GM19463 (cell line): Measurements from ENCODE around the gene GP5.

Source experiments
- ATAC-seq: cut with Tn5 transposase; IDR thresholded peaks from one replicate; pipeline ENCODE4 v1.9.1; 2021; ENCODE audit warnings: mild to moderate bottlenecking, moderate library complexity; ENCODE audit not compliant: unreplicated experiment

GP5 gene

DNA sequence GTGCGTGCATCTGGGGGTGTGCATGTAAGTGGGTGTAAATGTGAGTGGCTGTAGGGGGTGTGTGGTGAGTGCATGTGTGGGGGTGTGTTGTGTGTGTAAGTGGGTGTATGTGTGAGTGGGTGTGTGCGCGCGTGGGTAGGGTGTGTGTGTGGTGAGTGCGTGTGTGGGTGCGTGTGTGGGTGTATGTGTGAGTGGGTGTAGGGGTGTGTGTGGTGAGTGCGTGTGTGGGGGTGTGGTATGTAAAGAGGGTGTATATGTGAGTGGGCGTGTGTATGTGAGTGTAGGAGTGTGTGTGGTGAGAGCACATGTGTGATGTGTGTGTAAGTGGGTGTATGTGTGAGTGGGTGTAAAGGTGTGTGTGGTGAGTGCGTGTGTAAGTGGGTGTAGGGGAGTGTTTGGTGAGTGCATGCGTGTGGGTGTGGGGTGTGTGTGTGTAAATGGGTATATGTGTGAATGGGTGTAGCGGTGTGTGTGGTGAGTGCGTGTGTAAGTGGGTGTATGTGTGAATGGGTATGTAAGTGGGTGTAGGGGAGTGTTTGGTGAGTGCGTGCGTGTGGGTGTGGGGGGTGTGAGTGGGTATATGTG is 47.0 kb downstream of the GP5 start:
- no peak for ATAC-seq

DNA sequence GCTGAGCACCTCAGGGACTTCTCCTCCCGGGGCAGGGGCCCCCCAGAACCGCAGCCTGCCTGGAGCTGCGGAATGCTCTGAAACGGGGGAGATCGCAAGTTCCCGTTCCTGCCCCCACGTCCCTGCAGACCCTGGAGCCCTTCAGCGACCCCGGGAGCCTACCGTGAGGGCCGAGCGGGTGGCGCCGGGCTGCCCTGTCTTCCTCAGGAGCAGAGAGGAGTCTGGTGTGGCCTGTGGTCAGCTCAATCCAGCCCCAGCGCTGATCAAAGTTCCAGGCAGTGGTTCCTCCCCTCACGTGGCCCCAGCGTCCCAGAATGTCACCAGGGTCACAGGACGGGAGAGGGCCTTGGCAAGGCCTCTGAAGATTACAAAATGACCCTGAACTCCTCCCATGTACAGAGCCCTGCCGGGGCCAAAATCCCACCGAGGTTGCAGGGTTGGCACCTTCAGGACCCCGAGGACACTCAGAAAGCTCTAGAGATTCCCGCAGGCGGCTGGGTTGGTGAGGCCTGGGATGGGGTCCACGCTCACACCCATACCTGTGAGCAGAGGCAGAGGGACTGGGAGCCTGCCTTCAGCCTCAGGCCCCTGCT is 47.9 kb downstream of the GP5 start, which contains the start of gene CPN2:
Gene CPN2 (minus strand): TSS at position 249 of the 593 bp plus-strand sequence. CDS start 8,626 bp downstream, outside the sequence.
- no peak for ATAC-seq

DNA sequence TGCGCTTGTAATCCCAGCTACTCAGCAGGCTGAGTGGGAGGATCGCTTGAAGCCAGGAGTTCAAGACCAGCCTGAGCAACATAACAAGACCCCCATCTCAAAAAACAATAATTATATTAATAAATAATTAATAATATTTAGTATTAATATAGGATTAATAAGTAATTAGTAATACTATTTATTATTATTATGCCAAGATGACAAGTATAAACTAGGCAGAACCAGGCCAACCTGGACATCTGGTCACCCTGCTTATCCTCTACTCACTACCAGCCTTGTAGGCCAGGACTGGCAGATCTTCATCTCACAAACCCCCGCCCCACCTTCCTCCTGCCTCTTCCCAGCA is 48.4 kb downstream of the GP5 start:
- ATAC-seq = no peak

DNA sequence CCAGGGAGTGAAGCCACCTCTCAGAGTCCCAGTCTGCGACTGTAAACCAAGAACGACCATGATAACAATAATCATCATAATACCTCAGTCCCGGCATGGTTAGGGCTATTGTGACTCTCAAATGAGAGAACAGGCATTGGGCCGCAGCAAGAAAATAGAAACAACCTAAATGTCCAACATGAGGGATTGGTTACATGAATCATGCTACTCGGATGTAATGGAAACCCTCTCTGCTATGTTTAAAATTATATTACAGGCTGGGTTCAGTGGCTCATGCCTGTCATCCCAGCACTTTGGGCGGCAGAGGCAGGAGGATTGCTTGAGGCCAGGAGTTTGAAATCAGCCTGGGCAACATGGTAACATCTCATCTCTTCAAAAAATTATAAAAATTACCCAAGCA is 50.7 kb downstream of the GP5 start:
- no peak for ATAC-seq

DNA sequence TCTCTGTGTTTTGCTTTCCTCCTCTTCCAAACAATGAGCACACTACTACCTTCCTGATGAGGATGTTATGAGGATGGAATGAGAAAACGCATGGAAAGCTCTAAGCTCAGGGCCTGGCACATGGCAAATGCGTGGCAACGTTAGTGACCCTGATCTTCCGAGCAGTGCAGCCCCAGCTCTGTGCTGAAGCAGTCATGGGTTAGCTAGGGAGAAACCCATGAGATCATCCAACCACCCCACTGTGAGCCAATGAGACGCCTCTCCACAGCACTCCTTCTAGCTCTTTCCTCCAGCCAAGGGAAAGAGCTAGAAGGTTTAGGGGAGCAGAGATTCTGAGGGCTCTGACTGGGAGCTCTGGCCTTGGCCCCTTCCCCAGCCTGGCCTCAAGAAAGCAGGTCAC is 52.4 kb downstream of the GP5 start:
- ATAC-seq = no peak

DNA sequence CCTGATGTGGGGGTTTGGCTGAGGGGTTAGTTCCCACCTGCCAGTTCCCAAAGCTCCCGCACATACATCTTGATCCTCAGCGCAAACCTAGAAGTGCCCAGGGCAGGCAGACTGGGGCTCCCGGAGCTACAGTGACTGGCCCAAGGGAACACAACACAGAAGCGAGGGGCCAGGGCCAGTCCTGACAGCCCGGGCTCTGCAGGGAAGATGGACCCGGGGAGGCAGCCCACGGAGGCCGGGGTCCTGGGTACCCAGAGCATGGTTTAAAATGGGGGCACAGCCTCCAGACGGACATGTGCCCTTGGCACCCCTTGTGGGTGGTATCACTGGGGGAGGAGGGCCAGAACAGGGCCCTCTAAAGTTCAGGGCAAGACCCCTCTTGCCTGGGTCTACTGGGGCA is 53.0 kb downstream of the GP5 start:
- no peak for ATAC-seq
